GM18909 (cell line): Measurements from ENCODE around the gene GATAD2B.
"Not testable (repeated sequence)": the region's sequence is repeated elsewhere in the genome, so short reads cannot be mapped to it uniquely, and the experiment has no call there.

ENCODE experiments used
- ATAC-seq: cut with Tn5 transposase; IDR thresholded peaks from one replicate; pipeline ENCODE4 v1.9.1; 2021; ENCODE audit warnings: mild to moderate bottlenecking; ENCODE audit not compliant: unreplicated experiment, poor library complexity

GATAD2B gene

GRCh38 chr1:153844349-153844748 is 78.4 kb downstream of the GATAD2B start:
- ATAC-seq, result not testable (repeated sequence)

DNA sequence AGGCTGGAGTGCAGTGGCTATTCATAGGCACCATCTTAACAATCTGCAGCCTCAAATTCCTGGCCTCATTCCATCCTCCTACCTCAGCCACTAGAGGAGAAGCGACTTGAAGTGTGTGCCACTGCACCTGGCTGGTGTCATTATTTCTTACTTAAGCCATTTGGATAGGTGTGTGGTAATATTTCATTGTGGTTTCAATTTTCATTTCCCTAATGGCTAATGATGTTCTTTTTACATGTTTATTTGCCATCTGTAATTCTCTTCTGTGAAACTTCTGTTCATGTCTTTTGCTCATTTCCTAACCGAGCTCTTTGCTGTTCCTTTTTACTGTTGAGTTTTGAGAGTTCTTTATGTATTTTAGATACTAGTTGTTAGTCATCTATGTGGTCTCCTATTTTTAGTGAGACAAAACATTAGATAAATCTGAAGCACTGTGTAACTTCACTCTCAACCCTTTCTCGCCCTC is 80.7 kb downstream of the GATAD2B start:
- ATAC-seq, result peak; percentile 76

- ATAC-seq, result no peak
Observed at GRCh38 chr1:153841463-153841994, 81.2 kb downstream of the GATAD2B start.

DNA sequence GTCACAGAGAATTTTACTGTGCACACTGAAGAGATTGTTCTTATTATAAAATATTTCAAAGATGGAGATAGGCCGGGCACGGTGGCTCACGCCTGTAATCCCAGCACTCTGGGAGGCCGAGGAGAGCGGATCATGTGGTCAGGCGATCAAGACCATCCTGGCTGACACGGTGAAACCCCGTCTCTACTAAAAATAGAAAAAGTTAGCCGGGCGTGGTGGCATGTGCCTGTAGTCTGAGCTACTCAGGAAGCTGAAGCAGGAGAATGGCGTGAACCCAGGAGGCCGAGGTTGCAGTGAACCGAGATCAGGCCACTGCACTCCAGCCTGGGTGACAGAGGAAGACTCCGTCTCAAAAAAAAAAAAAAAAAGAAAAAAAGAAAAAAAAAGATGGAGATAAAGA is 82.0 kb downstream of the GATAD2B start:
- ATAC-seq, result not testable (repeated sequence)

GRCh38 chr1:153833968-153834367 is 88.8 kb downstream of the GATAD2B start:
- not testable (repeated sequence) for ATAC-seq

DNA sequence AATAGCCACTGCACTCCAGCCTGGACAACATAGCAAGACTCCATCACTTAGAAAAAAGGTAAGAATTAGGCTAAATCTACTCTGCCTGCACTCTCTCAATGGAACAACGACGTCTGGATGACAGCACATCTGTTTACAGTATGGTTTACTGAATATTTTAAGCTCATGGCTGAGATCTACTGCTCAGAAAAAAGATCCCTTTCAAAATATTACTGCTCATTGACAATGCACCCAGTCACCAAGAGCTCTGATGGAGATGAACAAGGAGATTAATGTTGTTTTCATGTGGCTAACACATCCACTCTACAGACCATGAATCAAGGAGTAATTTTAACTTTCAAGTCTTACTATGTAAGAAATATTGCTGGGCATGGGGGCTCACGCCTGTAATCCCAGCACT is 89.6 kb downstream of the GATAD2B start:
- no peak for ATAC-seq

DNA sequence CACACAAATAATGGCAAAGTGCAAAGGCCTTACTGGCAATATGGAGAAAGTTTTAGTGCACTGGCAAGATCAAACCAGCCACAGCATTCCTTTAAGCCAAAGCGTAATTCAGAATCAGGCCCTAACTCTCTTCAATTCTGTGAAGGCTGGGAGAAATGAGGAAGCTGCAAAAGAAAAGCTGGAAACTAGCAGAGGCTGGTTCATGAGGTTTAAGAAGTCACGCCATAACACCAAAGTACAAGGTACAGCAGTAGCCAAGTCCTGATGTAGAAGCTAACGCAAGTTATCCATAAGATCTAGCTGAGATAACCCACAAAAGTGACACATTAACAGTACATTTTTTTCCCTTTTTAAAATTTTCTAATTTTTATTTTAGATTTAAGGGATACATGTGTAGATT is 90.5 kb downstream of the GATAD2B start:
- no peak for ATAC-seq

DNA sequence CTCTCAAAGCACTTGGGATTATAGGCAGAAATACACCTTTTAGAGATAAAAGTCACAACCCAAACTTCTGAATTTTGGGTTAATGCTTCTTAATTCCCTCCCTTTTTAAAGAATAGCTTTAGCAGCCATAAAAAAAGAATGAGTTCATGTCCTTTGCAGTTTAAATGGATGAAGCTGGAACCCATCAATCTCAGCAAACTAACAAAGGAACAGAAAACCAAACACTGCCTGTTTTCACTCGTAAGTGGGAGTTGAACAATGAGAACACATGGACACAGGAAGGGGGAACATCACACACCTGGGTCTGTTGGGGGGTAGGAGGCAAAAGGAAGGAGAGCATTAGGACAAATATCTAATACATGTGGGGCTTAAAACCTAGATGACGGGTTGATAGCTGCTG is 91.7 kb downstream of the GATAD2B start:
- ATAC-seq, result no peak

GRCh38 chr1:153827168-153827964 is 95.4 kb downstream of the GATAD2B start:
- no peak for ATAC-seq

- ATAC-seq, result no peak
Observed at GRCh38 chr1:153818876-153819275, 103.9 kb downstream of the GATAD2B start.

- no peak for ATAC-seq
Observed at GRCh38 chr1:153816283-153816889, 106.4 kb downstream of the GATAD2B start.

DNA sequence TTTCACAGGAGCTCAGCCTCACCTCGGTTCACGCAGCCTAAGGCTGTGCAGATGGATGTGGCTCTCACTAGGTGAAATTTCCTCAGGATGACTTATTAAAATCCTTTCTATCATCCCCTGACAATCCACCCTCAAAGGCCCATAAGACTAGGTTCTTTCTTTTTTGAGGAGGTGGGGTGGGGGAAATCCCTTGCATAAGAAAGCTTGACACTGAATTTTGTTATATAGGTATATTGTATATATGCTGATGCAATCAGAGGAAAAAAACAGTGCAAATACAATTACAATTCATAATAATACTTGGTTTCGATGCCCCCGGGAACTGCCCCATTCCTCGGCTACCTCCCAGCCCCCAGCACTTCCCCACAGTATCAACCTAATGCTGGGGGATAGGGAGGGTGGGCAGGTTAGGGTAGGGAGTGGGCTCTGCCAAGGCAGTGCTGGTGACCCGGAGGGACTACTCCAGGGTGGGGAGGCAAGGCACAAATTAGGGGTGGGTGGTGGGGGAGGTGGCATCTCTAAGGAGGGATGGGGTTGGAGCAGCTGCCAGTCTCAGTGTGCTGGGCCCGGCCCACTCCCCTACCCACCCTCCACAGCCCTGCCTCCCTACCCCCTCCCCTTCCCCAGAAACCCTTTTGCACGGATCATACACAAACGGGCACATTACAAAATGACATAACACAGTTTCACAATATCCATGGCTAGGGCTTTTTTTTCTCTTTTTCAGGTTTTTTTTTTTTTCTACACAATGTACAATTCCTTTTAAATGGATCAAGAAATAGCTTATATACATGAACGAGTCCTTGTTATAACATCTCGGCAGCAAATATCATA is 116.7 kb downstream of the GATAD2B start:
- peak; percentile 28 for ATAC-seq

- peak; percentile 90 for ATAC-seq
Observed at GRCh38 chr1:153805042-153805745, 117.6 kb downstream of the GATAD2B start.

- ATAC-seq, result no peak
Observed at GRCh38 chr1:153804112-153804511, 118.7 kb downstream of the GATAD2B start.

- no peak for ATAC-seq
Observed at GRCh38 chr1:153803470-153804056, 119.2 kb downstream of the GATAD2B start.

DNA sequence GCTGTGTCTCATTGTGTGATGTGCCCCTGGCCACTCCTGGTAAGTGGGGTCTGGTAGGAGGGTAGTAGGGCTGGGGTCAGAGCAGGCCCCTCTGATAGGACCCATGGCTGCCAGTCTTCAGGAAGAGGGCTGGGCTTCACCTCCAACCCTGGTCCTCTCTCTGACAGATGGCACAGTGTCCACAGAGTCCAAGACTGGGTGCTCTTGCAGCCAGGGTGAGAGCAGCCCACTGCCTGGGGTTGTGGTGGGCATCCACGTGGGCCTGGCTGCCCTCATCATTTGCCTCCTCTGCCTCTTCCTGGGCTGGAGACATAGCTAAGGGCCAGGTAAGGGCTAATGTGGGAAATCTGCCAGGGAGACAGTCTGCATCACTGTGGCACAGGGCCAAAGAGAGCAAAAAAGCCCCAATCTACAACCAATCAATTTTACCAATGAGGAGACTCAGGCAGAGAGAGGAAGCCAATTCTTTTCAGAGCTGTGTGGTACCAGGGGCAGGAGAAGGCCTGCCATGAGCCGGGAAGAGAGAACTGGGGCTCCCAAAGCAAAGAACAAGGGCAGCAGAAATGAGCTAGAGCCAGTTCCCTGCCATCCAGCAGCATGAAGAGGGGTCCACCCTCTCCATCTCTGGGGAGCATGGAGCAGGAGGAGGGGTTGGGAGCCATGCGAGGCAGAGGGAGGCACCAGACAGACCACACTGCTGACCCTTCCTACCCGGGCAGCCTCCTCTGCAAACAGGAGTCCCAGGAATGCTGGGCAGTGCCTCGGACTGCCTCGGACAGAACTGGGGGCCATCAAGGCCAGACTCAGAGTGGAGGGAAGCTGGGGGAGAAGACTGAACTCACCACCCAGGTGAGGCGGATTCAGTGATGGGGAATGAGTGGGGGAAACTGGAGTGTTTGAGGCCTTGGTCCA is 120.7 kb downstream of the GATAD2B start:
- ATAC-seq, result no peak

DNA sequence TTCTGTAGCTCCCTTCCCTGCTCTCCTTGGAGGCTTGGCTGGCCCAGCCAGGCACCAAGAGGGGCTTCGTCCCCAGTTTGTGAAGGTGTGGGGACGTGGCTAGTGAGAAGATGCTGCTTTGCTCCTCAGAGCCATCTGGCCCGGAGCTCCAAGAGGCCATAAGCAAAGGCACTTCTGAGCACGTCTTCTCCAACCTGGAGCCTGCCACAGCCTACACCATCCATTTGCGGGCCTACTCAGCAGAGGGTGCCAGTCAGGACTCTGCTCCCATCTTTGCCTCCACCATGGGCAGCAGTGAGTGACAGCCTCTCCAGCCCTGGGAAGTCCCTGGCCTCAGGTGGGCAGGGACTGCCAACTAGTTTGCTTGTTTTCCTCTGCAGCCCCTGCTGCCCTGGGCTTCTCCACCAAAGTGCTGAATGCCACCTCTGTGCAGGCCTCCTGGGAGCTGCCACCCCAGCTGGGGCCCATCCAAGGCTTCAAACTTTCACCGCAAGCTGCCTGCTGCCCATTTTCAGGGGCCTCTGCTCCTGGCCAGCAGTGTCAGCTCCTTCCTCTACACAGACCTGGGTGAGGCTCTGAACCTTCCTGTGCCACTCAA is 121.6 kb downstream of the GATAD2B start:
- ATAC-seq, result no peak

DNA sequence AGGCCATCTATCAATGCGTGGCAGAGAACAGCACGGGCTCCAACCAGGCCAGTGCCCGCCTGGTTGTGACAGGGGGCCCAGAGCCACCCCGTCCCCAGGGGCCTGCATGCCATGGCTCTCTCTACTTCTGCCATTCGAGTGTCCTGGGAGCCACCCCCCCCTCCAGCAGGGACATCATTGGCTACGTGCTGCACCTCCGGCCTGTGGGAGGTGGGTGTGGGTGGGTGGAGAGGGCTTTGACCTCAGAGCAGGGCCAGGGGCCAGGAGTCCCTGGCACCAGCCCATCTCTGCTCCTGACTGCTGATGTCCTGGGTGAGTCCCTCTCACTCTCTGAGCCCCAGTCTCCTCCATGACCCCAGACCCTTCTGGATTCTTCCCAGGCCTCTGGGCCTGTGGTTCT is 122.3 kb downstream of the GATAD2B start:
- no peak for ATAC-seq
